ENCODE results near the gene CAV1. TPM values are rescaled to one million over a fixed set of nuclear protein-coding genes. Genes with fewer than 3 reads are reported as not detected.

CAV1 gene
- total RNA-seq, 1 experiment from 2014 or later, result 154 TPM

GRCh38 chr7:116497708-116498107 lies 27.1 kb upstream of the CAV1 start:
- peaks cover 2% of the 10 kb centered on the region; the same call in 1 of the 2 replicates for H3K9me3 ChIP-seq (replicated peaks)
- DNase-seq (ENCODE audit: low read depth in 1 of 2, low spot score in 2 of 2), result no peak
- H3K27ac ChIP-seq, result no peak overlapping the region

GRCh38 chr7:116499168-116500077 lies 25.4 kb upstream of the CAV1 start, which contains the start of gene CAV2:
Gene CAV2, plus strand, starts transcription at chr7:116499738. Its CDS starts 44 bp downstream, at chr7:116499782.
- Histone ChIP-seq H3K4me1 (replicated peaks) (peaks cover 39% of the 10 kb centered on the region), H3K4me3 (peak within 1 kb of the TSS; percentile 91), H3K27ac (peak within 1 kb of the TSS; percentile 82), H3K27me3 (replicated peaks) (no peaks in the 10 kb centered on the region), H3K36me3 (peaks cover 23% of the 10 kb centered on the region), H3K9me3 (replicated peaks) (peaks cover 2% of the 10 kb centered on the region; the same call in 1 of the 2 replicates)
- peak; percentile 72 to 77 for DNase-seq (ENCODE audit: low read depth in 1 of 2, low spot score in 2 of 2)

More at GRCh38 chr7:116497708-116498107, 27.1 kb upstream of the CAV1 start:
- Histone ChIP-seq H3K4me3 (no peak overlapping the region), H3K27me3 (replicated peaks) (no peaks in the 10 kb centered on the region), H3K4me1 (replicated peaks) (peaks cover 38% of the 10 kb centered on the region), H3K36me3 (peaks cover 17% of the 10 kb centered on the region)

- Histone ChIP-seq H3K27ac (peak overlapping the region; percentile 82), H3K9me3 (replicated peaks) (peaks cover 2% of the 10 kb centered on the region; the same call in 1 of the 2 replicates), H3K27me3 (replicated peaks) (no peaks in the 10 kb centered on the region), H3K4me1 (replicated peaks) (peaks cover 39% of the 10 kb centered on the region), H3K36me3 (peaks cover 29% of the 10 kb centered on the region), H3K4me3 (peak overlapping the region; percentile 91)
- peak; percentile 51 to 69 for DNase-seq (ENCODE audit: low read depth in 1 of 2, low spot score in 2 of 2)
These were observed 24.6 kb upstream of the CAV1 start for GRCh38 chr7:116500078-116500853.

GRCh38 chr7:116501425-116502167 lies 23.2 kb upstream of the CAV1 start:
- Histone ChIP-seq H3K27me3 (replicated peaks) (no peaks in the 10 kb centered on the region), H3K4me1 (replicated peaks) (peaks cover 39% of the 10 kb centered on the region), H3K27ac (no peak overlapping the region), H3K4me3 (peak overlapping the region; percentile 91), H3K36me3 (peaks cover 41% of the 10 kb centered on the region), H3K9me3 (replicated peaks) (peaks cover 2% of the 10 kb centered on the region; the same call in 1 of the 2 replicates)
- DNase-seq (ENCODE audit: low read depth in 1 of 2, low spot score in 2 of 2), result no peak

GRCh38 chr7:116502201-116503096 lies 22.4 kb upstream of the CAV1 start:
- H3K27ac ChIP-seq, result no peak overlapping the region
- H3K4me1 ChIP-seq (replicated peaks), result peaks cover 38% of the 10 kb centered on the region
- peaks cover 2% of the 10 kb centered on the region; the same call in 1 of the 2 replicates for H3K9me3 ChIP-seq (replicated peaks)
- no peak overlapping the region for H3K4me3 ChIP-seq
- no peaks in the 10 kb centered on the region for H3K27me3 ChIP-seq (replicated peaks)
- peaks cover 46% of the 10 kb centered on the region for H3K36me3 ChIP-seq
- no peak for DNase-seq (ENCODE audit: low read depth in 1 of 2, low spot score in 2 of 2)

GRCh38 chr7:116503835-116504234 lies 21.0 kb upstream of the CAV1 start:
- no peak overlapping the region for H3K4me3 ChIP-seq
- H3K27ac ChIP-seq, result no peak overlapping the region
- peaks cover 46% of the 10 kb centered on the region for H3K36me3 ChIP-seq
- DNase-seq (ENCODE audit: low read depth in 1 of 2, low spot score in 2 of 2), result no peak
- peaks cover 2% of the 10 kb centered on the region; the same call in 1 of the 2 replicates for H3K9me3 ChIP-seq (replicated peaks)
- peaks cover 30% of the 10 kb centered on the region for H3K4me1 ChIP-seq (replicated peaks)
- no peaks in the 10 kb centered on the region for H3K27me3 ChIP-seq (replicated peaks)

- no peak overlapping the region for H3K4me3 ChIP-seq
- H3K27ac ChIP-seq, result no peak overlapping the region
- H3K36me3 ChIP-seq, result peaks cover 42% of the 10 kb centered on the region
- peaks cover 19% of the 10 kb centered on the region for H3K4me1 ChIP-seq (replicated peaks)
- no peak for DNase-seq (ENCODE audit: low read depth in 1 of 2, low spot score in 2 of 2)
- no peaks in the 10 kb centered on the region for H3K9me3 ChIP-seq (replicated peaks)
- no peaks in the 10 kb centered on the region for H3K27me3 ChIP-seq (replicated peaks)
These were observed 19.6 kb upstream of the CAV1 start for GRCh38 chr7:116505278-116505677.

- Histone ChIP-seq H3K27me3 (replicated peaks) (no peaks in the 10 kb centered on the region), H3K4me1 (replicated peaks) (peaks cover 14% of the 10 kb centered on the region), H3K4me3 (no peak overlapping the region), H3K36me3 (peaks cover 40% of the 10 kb centered on the region), H3K9me3 (replicated peaks) (no peaks in the 10 kb centered on the region), H3K27ac (no peak overlapping the region)
- DNase-seq (ENCODE audit: low read depth in 1 of 2, low spot score in 2 of 2), result no peak
These were observed 19.0 kb upstream of the CAV1 start for GRCh38 chr7:116505823-116506222.

- H3K36me3 ChIP-seq, result peaks cover 19% of the 10 kb centered on the region
- H3K4me3 ChIP-seq, result no peak overlapping the region
- no peaks in the 10 kb centered on the region for H3K27me3 ChIP-seq (replicated peaks)
- H3K4me1 ChIP-seq (replicated peaks), result peaks cover 17% of the 10 kb centered on the region
- H3K27ac ChIP-seq, result no peak overlapping the region
- DNase-seq (ENCODE audit: low read depth in 1 of 2, low spot score in 2 of 2), result no peak
- no peaks in the 10 kb centered on the region for H3K9me3 ChIP-seq (replicated peaks)
These were observed 14.8 kb upstream of the CAV1 start for GRCh38 chr7:116509982-116510579.

- Histone ChIP-seq H3K9me3 (replicated peaks) (no peaks in the 10 kb centered on the region), H3K4me3 (no peak overlapping the region), H3K27ac (no peak overlapping the region), H3K36me3 (peaks cover 12% of the 10 kb centered on the region), H3K4me1 (replicated peaks) (peaks cover 17% of the 10 kb centered on the region), H3K27me3 (replicated peaks) (no peaks in the 10 kb centered on the region)
- no peak for DNase-seq (ENCODE audit: low read depth in 1 of 2, low spot score in 2 of 2)
These were observed 14.0 kb upstream of the CAV1 start for GRCh38 chr7:116510795-116511194.

GRCh38 chr7:116511552-116512519 lies 13.0 kb upstream of the CAV1 start:
- peak; percentile 53 to 91 for DNase-seq (ENCODE audit: low read depth in 1 of 2, low spot score in 2 of 2)
- Histone ChIP-seq H3K27ac (peak overlapping the region; percentile 82), H3K36me3 (peaks cover 5% of the 10 kb centered on the region), H3K27me3 (replicated peaks) (no peaks in the 10 kb centered on the region), H3K9me3 (replicated peaks) (no peaks in the 10 kb centered on the region), H3K4me3 (peak overlapping the region; percentile 40), H3K4me1 (replicated peaks) (peaks cover 17% of the 10 kb centered on the region)
